Measurements from ENCODE around the gene PTP4A1.
A peak's percentile ranks its signal among the peaks of the same experiment; 100 is the strongest.

Gene PTP4A1

GRCh38 chr6:63543001-63543400, 29.3 kb upstream of the PTP4A1 start:
- peaks cover 31% of the 10 kb centered on the region for H3K27me3 Mint-ChIP-seq
- no peak overlapping the region for H3K27ac Mint-ChIP-seq
- no peak for DNase-seq
- no peak overlapping the region for H3K4me3 Mint-ChIP-seq
- H3K36me3 Mint-ChIP-seq (ENCODE audit: low read depth): no peaks in the 10 kb centered on the region
- ATAC-seq: no peak
- no peaks in the 10 kb centered on the region for H3K4me1 Mint-ChIP-seq
- peaks cover 4% of the 10 kb centered on the region for H3K9me3 Mint-ChIP-seq

GRCh38 chr6:63543982-63544381, 28.3 kb upstream of the PTP4A1 start:
- H3K27me3 Mint-ChIP-seq: peaks cover 33% of the 10 kb centered on the region
- H3K9me3 Mint-ChIP-seq: peaks cover 4% of the 10 kb centered on the region
- ATAC-seq (no peak), DNase-seq (no peak)
- no peak overlapping the region for H3K27ac Mint-ChIP-seq
- H3K36me3 Mint-ChIP-seq (ENCODE audit: low read depth): no peaks in the 10 kb centered on the region
- no peak overlapping the region for H3K4me3 Mint-ChIP-seq
- no peaks in the 10 kb centered on the region for H3K4me1 Mint-ChIP-seq

GRCh38 chr6:63546236-63546635, 26.0 kb upstream of the PTP4A1 start:
- DNase-seq (no peak), ATAC-seq (no peak)
- Mint-ChIP-seq H3K27ac (no peak overlapping the region), H3K36me3 (ENCODE audit: low read depth) (no peaks in the 10 kb centered on the region), H3K9me3 (peaks cover 4% of the 10 kb centered on the region), H3K4me3 (no peak overlapping the region), H3K27me3 (peaks cover 24% of the 10 kb centered on the region), H3K4me1 (no peaks in the 10 kb centered on the region)

GRCh38 chr6:63546697-63547096, 25.6 kb upstream of the PTP4A1 start:
- no peaks in the 10 kb centered on the region for H3K4me1 Mint-ChIP-seq
- DNase-seq (no peak), ATAC-seq (no peak)
- no peak overlapping the region for H3K4me3 Mint-ChIP-seq
- H3K9me3 Mint-ChIP-seq: peaks cover 4% of the 10 kb centered on the region
- peaks cover 23% of the 10 kb centered on the region for H3K27me3 Mint-ChIP-seq
- no peaks in the 10 kb centered on the region for H3K36me3 Mint-ChIP-seq (ENCODE audit: low read depth)
- H3K27ac Mint-ChIP-seq: no peak overlapping the region

- ATAC-seq: no peak
- Mint-ChIP-seq H3K36me3 (ENCODE audit: low read depth) (no peaks in the 10 kb centered on the region), H3K9me3 (no peaks in the 10 kb centered on the region)
Measured at GRCh38 chr6:63549076-63549475, 23.2 kb upstream of the PTP4A1 start.

GRCh38 chr6:63553208-63553607, 19.1 kb upstream of the PTP4A1 start:
- Mint-ChIP-seq H3K27me3 (peaks cover 8% of the 10 kb centered on the region), H3K36me3 (ENCODE audit: low read depth) (no peaks in the 10 kb centered on the region), H3K9me3 (no peaks in the 10 kb centered on the region), H3K4me1 (no peaks in the 10 kb centered on the region), H3K27ac (no peak overlapping the region), H3K4me3 (no peak overlapping the region)
- DNase-seq (no peak), ATAC-seq (no peak)

More at GRCh38 chr6:63549076-63549475, 23.2 kb upstream of the PTP4A1 start:
- DNase-seq: no peak
- no peak overlapping the region for H3K27ac Mint-ChIP-seq
- H3K4me1 Mint-ChIP-seq: no peaks in the 10 kb centered on the region
- H3K4me3 Mint-ChIP-seq: no peak overlapping the region
- H3K27me3 Mint-ChIP-seq: peaks cover 12% of the 10 kb centered on the region

GRCh38 chr6:63553900-63554299, 18.4 kb upstream of the PTP4A1 start:
- Mint-ChIP-seq H3K4me1 (no peaks in the 10 kb centered on the region), H3K27me3 (peaks cover 8% of the 10 kb centered on the region), H3K4me3 (no peak overlapping the region), H3K27ac (no peak overlapping the region), H3K36me3 (ENCODE audit: low read depth) (no peaks in the 10 kb centered on the region), H3K9me3 (no peaks in the 10 kb centered on the region)
- DNase-seq: no peak
- no peak for ATAC-seq

GRCh38 chr6:63554782-63555181, 17.5 kb upstream of the PTP4A1 start:
- H3K27ac Mint-ChIP-seq: no peak overlapping the region
- H3K36me3 Mint-ChIP-seq (ENCODE audit: low read depth): no peaks in the 10 kb centered on the region
- no peak overlapping the region for H3K4me3 Mint-ChIP-seq
- no peak for ATAC-seq
- peaks cover 8% of the 10 kb centered on the region for H3K27me3 Mint-ChIP-seq
- DNase-seq: no peak
- H3K9me3 Mint-ChIP-seq: no peaks in the 10 kb centered on the region
- no peaks in the 10 kb centered on the region for H3K4me1 Mint-ChIP-seq

- Mint-ChIP-seq H3K4me1 (no peaks in the 10 kb centered on the region), H3K9me3 (no peaks in the 10 kb centered on the region), H3K4me3 (no peak overlapping the region), H3K27me3 (peaks cover 10% of the 10 kb centered on the region), H3K27ac (no peak overlapping the region), H3K36me3 (ENCODE audit: low read depth) (no peaks in the 10 kb centered on the region)
- ATAC-seq (no peak), DNase-seq (no peak)
Measured at GRCh38 chr6:63556369-63556768, 15.9 kb upstream of the PTP4A1 start.

- DNase-seq (no peak), ATAC-seq (no peak)
- Mint-ChIP-seq H3K9me3 (no peaks in the 10 kb centered on the region), H3K27me3 (peaks cover 8% of the 10 kb centered on the region), H3K4me1 (no peaks in the 10 kb centered on the region), H3K27ac (no peak overlapping the region), H3K4me3 (no peak overlapping the region), H3K36me3 (ENCODE audit: low read depth) (no peaks in the 10 kb centered on the region)
Measured at GRCh38 chr6:63558278-63558677, 14.0 kb upstream of the PTP4A1 start.

- peaks cover 8% of the 10 kb centered on the region for H3K27me3 Mint-ChIP-seq
- no peaks in the 10 kb centered on the region for H3K9me3 Mint-ChIP-seq
- DNase-seq (no peak), ATAC-seq (no peak)
- H3K27ac Mint-ChIP-seq: no peak overlapping the region
- no peaks in the 10 kb centered on the region for H3K36me3 Mint-ChIP-seq (ENCODE audit: low read depth)
- no peaks in the 10 kb centered on the region for H3K4me1 Mint-ChIP-seq
- no peak overlapping the region for H3K4me3 Mint-ChIP-seq
Measured at GRCh38 chr6:63560801-63561287, 11.4 kb upstream of the PTP4A1 start.

GRCh38 chr6:63561288-63561687, 11.0 kb upstream of the PTP4A1 start:
- Mint-ChIP-seq H3K4me3 (no peak overlapping the region), H3K27me3 (peaks cover 8% of the 10 kb centered on the region), H3K4me1 (no peaks in the 10 kb centered on the region), H3K27ac (no peak overlapping the region), H3K9me3 (no peaks in the 10 kb centered on the region), H3K36me3 (ENCODE audit: low read depth) (no peaks in the 10 kb centered on the region)
- no peak for ATAC-seq
- DNase-seq: no peak

GRCh38 chr6:63563235-63563634, 9.0 kb upstream of the PTP4A1 start:
- ATAC-seq (peak; percentile 20), DNase-seq (no peak)
- no peaks in the 10 kb centered on the region for H3K36me3 Mint-ChIP-seq (ENCODE audit: low read depth)
- H3K9me3 Mint-ChIP-seq: no peaks in the 10 kb centered on the region
- no peak overlapping the region for H3K27ac Mint-ChIP-seq
- no peak overlapping the region for H3K4me3 Mint-ChIP-seq
- no peaks in the 10 kb centered on the region for H3K4me1 Mint-ChIP-seq
- H3K27me3 Mint-ChIP-seq: peaks cover 4% of the 10 kb centered on the region

- H3K4me1 Mint-ChIP-seq: no peaks in the 10 kb centered on the region
- DNase-seq (no peak), ATAC-seq (no peak)
- peaks cover 4% of the 10 kb centered on the region for H3K27me3 Mint-ChIP-seq
- no peak overlapping the region for H3K27ac Mint-ChIP-seq
- H3K9me3 Mint-ChIP-seq: no peaks in the 10 kb centered on the region
- no peaks in the 10 kb centered on the region for H3K36me3 Mint-ChIP-seq (ENCODE audit: low read depth)
- no peak overlapping the region for H3K4me3 Mint-ChIP-seq
Measured at GRCh38 chr6:63565058-63565726, 7.1 kb upstream of the PTP4A1 start.

GRCh38 chr6:63565727-63566596, 6.3 kb upstream of the PTP4A1 start:
- no peaks in the 10 kb centered on the region for H3K9me3 Mint-ChIP-seq
- no peak overlapping the region for H3K27ac Mint-ChIP-seq
- no peaks in the 10 kb centered on the region for H3K36me3 Mint-ChIP-seq (ENCODE audit: low read depth)
- peaks cover 2% of the 10 kb centered on the region for H3K27me3 Mint-ChIP-seq
- ATAC-seq (no peak), DNase-seq (no peak)
- H3K4me1 Mint-ChIP-seq: no peaks in the 10 kb centered on the region
- no peak overlapping the region for H3K4me3 Mint-ChIP-seq

All from activated naive CD8-positive, alpha-beta T cell treated with anti-CD3 and anti-CD28 coated beads, Interleukin-2, amount 50 U/mL, for 24 hours (primary cell).